Prostate gland (tissue), 2 donors: ENCODE data around the gene LHX1.

Source experiments
- POLR2A ChIP-seq: fragments of 450-650 bp; IDR thresholded peaks from one replicate; pipeline ENCODE4 v1.6.1; 2016; ENCODE audit warnings: antibody characterized with exemption, mild to moderate bottlenecking
- POLR2AphosphoS5 ChIP-seq: sonication (generic); formaldehyde crosslinking; IDR thresholded peaks from one replicate; pipeline ENCODE4 v1.6.1; 2017; ENCODE audit warnings: antibody characterized with exemption
- TF ChIP-seq, protein P1 (sequence below), 4 experiments: fragments of 200-600 bp in 2 of 4; fragments of 450-650 bp in 2 of 4; sonication (generic) in 2 of 4; IDR thresholded peaks; 1 replicate in 3 of 4; 2 replicates in 1 of 4; pipeline ENCODE4 v1.5.1; 2016 to 2019; ENCODE audit warnings: antibody characterized with exemption in 4 of 4, mild to moderate bottlenecking in 2 of 4, moderate library complexity in 2 of 4

DNA sequence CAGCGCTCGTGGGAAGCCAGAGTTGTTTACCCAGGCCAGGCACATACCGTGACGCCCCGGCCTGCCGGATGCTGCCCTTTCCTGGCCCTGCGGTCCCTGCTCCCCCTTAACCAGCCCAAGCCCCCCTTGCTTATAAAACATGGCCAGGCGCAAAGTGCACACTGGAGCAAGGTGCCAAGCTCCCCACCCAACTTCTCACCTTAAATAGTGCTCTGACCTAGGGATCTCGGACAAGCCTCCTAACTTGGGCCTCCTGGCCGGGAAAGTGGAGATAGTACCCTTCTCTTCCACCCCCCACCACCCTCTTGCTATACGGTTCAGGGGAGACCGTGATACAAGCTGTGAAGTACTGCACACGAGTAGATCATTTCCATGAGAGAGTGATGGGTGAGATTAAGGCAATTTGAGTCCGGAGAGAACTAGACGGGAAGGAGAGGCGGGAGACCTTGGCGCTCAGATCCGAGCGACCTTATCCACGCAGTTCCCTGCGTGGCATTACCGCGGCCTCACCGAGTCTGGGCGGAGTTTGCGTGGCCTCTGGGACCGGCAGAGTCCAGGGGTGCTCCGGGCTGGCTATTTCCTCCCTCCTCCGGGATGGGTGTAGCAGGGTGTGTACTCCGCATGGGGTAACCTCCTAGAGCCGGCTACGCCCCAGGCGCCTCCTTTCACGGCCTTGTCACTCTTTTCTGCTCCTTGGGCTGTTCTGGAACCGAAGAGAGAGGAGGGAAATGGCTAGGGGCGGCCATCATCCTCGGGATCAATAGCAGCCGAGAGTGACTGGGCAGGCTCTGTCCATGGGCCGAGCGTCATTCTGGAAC lies 4.4 kb upstream of the LHX1 start:
- TF ChIP-seq, protein P1, sequence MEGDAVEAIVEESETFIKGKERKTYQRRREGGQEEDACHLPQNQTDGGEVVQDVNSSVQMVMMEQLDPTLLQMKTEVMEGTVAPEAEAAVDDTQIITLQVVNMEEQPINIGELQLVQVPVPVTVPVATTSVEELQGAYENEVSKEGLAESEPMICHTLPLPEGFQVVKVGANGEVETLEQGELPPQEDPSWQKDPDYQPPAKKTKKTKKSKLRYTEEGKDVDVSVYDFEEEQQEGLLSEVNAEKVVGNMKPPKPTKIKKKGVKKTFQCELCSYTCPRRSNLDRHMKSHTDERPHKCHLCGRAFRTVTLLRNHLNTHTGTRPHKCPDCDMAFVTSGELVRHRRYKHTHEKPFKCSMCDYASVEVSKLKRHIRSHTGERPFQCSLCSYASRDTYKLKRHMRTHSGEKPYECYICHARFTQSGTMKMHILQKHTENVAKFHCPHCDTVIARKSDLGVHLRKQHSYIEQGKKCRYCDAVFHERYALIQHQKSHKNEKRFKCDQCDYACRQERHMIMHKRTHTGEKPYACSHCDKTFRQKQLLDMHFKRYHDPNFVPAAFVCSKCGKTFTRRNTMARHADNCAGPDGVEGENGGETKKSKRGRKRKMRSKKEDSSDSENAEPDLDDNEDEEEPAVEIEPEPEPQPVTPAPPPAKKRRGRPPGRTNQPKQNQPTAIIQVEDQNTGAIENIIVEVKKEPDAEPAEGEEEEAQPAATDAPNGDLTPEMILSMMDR (IDR thresholded peaks at IDR 0.05), result no peak
- no peak for TF ChIP-seq POLR2A
- TF ChIP-seq POLR2AphosphoS5, result no peak
